ENCODE data around the gene ARAF. TPM values are rescaled to one million over a fixed set of nuclear protein-coding genes. Genes with fewer than 3 reads are reported as not detected.

The ARAF gene
- total RNA-seq, 1 donor from 2014 or later, result 56.2 TPM

GRCh38 chrX:47619486-47620302 lies 58.7 kb downstream of the ARAF start, which contains the start of gene SYN1:
TSS of gene SYN1 (minus strand) at chrX:47619857. CDS start at chrX:47619728, 129 bp downstream.
- peak; percentile 19 for TF ChIP-seq CTCF (conservative IDR thresholded peaks at IDR 0.05)
- Mint-ChIP-seq H3K27ac (no peak within 1 kb of the TSS), H3K36me3 (no peaks in the 10 kb centered on the region), H3K9me3 (no peaks in the 10 kb centered on the region), H3K27me3 (peaks cover 52% of the 10 kb centered on the region), H3K4me3 (peak within 1 kb of the TSS; percentile 69), H3K4me1 (ENCODE audit: unreplicated experiment) (no peaks in the 10 kb centered on the region)
- peak; percentile 87 for DNase-seq (ENCODE audit: extremely low spot score, unreplicated experiment)

GRCh38 chrX:47620303-47620685 lies 59.3 kb downstream of the ARAF start:
- Mint-ChIP-seq H3K27me3 (peaks cover 56% of the 10 kb centered on the region), H3K9me3 (no peaks in the 10 kb centered on the region)

More at GRCh38 chrX:47620303-47620685, 59.3 kb downstream of the ARAF start:
- Mint-ChIP-seq H3K4me1 (ENCODE audit: unreplicated experiment) (no peaks in the 10 kb centered on the region), H3K4me3 (peak overlapping the region; percentile 45), H3K27ac (no peak overlapping the region), H3K36me3 (no peaks in the 10 kb centered on the region)
- TF ChIP-seq CTCF (conservative IDR thresholded peaks at IDR 0.05), result no peak
- DNase-seq (ENCODE audit: extremely low spot score, unreplicated experiment), result no peak

Small RNA genes lying within 50 kb of the gene (microRNA-seq; reads per million reads assigned to microRNA genes)
- gene MIR4769, result not detected

Other genes starting within 250 kb of the ARAF start
- gene ZNF157, start 190.6 kb upstream of the ARAF start, total RNA-seq (ENCODE audit: low replicate concordance), result 0.14 and 0.58 TPM in 2 replicates
- gene ZNF41, start 78.0 kb upstream of the ARAF start, total RNA-seq (ENCODE audit: low replicate concordance), result 7.5 and 9.3 TPM in 2 replicates
- gene TIMP1, start 21.2 kb downstream of the ARAF start, total RNA-seq (ENCODE audit: low replicate concordance), result 31.8 and 95.4 TPM in 2 replicates
- 3.7 and 4.2 TPM in 2 replicates for gene SYN1, start 58.7 kb downstream of the ARAF start, total RNA-seq (ENCODE audit: low replicate concordance)
- gene CFP, start 68.7 kb downstream of the ARAF start, total RNA-seq (ENCODE audit: low replicate concordance), result 0.50 and 0.51 TPM in 2 replicates
- gene ELK1, start 89.4 kb downstream of the ARAF start, total RNA-seq (ENCODE audit: low replicate concordance), result 23.8 and 30.7 TPM in 2 replicates
- gene UXT, start 98.0 kb downstream of the ARAF start, total RNA-seq (ENCODE audit: low replicate concordance), result 87.5 and 96.4 TPM in 2 replicates

All from type B pancreatic cell (in vitro differentiated cells).